NCI-H2107 (cell line): Measurements from ENCODE around the gene KDM6A.
"Not testable (repeated sequence)": the region's sequence is repeated elsewhere in the genome, so short reads cannot be mapped to it uniquely, and the experiment has no call there.

Source experiments
- DNase-seq: peaks from one replicate; lab custom pipeline; 2025; lab: John Stamatoyannopoulos, UW

The KDM6A gene

DNA sequence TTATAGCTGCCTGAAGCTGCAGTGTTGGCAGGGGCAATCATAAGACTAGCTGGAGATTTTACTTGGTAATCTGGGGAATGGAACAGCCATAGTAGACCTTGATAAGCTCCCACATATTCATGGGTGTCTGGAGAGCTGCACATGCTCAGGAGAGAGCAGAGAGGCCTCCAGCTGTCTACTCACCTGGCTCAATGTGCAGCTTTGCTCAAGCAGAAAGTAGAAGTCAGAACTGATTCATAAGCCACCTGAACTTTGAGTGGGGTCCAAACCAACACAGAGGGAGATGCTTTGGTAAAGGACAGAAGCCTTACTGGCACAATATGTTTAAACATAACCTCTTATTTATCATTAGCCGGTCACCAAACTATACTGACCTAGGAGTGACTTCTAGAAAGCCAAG is 54.4 kb downstream of the KDM6A start:
- no peak for DNase-seq

DNA sequence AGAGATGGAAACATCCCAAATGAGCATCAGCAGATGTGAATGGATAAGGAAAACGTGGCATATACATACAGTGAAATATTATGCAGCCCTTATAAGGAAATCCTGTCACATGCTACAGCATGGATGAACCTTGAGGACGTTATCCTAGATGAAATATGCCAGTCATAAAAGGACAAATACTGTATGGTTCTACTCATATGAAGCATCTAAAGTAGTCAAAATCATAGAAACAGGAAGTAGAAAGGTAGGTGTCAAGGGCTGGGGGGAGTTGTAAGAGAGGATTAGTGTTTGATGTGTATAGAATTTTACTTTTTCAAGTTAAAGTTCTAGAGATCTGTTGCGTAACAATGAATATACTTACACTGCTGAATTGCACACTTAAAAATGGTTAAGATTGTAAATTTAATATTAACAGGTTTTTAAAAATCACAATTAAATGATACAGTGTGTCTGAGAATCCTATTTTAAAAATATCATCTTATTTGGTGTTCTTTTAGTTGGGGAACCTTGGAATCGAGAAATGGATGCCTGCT is 58.5 kb downstream of the KDM6A start:
- no peak for DNase-seq

GRCh38 chrX:44935172-44935571 is 62.2 kb downstream of the KDM6A start:
- no peak for DNase-seq

DNA sequence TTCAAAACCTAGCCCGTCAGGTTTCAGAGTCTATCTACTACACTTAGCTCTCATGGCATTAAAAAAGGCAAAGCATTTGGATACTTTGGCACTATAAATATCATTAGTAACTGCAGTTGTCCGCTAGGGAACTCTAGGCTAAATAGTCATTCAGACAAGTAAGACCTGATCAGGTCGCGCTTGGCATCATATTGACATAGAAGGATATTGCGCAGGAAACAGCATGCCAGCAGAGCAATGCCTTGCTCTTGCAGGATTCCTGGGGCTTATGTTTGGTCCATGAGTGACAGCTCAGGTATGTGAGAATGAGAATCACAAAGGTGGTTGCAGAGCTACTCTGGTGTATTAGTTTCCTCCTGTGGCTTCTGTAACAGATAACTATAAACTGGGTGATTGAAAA is 62.7 kb downstream of the KDM6A start:
- no peak for DNase-seq

DNA sequence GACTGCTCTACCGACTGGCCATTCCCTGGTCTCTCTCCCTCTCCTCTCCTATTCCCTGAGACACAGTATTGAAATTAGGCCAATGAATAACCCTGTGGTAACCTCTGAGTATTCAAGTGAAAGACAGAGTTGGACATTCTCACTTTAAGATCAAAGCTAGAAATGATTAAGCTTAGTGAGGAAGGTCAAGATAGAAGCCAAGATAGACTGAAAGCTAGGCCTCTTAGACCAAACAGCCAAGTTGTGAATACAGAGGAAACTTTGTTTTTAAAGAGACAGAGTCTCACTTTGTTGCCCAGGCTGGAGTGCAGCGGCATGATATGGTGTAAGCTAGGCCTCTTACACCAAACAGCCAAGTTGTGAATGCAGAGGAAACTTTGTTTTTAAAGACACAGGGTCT is 64.6 kb downstream of the KDM6A start:
- DNase-seq: no peak

DNA sequence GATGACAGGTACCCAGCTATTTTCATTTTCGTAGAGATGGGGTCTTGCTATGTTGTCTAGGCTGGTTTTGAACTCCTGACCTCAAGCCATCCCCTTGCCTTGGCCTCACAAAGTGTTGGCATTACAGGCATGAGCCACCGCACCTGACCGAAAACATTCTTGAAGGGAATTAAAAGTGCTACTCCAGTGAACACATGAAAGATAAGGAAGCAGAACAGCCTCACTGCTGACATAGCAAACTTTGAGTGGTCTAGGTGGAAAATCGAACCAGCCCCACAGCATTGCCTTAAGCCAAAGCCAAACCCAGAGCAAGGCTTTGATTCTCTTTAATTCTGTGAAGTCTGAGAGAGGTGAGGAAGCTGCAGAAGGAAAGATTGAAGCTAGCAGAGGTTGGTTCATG is 65.1 kb downstream of the KDM6A start:
- no peak for DNase-seq

GRCh38 chrX:44940541-44940940 is 67.6 kb downstream of the KDM6A start:
- not testable (repeated sequence) for DNase-seq

- DNase-seq: no peak
Measured at GRCh38 chrX:44943007-44943406, 70.0 kb downstream of the KDM6A start.

GRCh38 chrX:44944894-44945293 is 71.9 kb downstream of the KDM6A start:
- no peak for DNase-seq

- DNase-seq: no peak
Measured at GRCh38 chrX:44945736-44946135, 72.7 kb downstream of the KDM6A start.

DNA sequence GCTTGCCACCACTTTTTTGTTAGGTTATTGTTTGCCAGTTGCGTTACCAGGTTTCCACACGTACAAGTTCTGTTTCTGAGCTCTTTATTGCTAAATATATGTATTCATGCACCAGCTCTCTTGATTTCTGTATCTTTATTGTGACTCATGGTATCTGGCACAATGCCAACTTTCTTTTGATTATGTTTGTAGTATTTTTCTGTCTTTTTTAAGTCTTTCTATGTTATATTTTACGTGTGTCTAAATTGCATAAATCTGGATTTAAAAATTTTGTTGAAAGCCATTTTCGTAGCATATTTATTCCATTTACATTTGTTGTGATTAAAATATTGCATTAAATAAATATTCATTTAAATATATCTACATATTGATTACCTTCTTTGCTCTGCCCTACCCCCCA is 73.8 kb downstream of the KDM6A start:
- DNase-seq: no peak

GRCh38 chrX:44947995-44948394 is 75.0 kb downstream of the KDM6A start:
- DNase-seq: no peak

DNA sequence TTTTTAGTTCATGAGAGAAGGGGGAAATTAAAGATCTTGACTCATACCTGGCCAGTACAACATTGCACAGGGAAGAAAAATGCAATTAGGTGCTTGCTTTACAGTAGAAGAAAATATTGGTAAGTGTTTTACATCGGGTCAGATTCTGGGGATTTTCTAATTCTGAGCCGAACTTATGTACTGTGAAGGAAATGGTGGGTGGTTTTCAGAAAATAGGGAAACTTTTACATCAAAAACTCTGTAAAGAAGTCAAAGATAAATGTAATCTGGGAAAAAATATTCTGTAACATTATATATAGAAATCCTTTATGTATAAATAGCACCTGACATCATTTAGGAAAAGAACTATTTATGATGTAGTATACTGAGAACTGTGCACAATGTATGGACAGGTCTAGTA is 75.4 kb downstream of the KDM6A start:
- DNase-seq: no peak

- DNase-seq: no peak
Measured at GRCh38 chrX:44949125-44949524, 76.1 kb downstream of the KDM6A start.

DNA sequence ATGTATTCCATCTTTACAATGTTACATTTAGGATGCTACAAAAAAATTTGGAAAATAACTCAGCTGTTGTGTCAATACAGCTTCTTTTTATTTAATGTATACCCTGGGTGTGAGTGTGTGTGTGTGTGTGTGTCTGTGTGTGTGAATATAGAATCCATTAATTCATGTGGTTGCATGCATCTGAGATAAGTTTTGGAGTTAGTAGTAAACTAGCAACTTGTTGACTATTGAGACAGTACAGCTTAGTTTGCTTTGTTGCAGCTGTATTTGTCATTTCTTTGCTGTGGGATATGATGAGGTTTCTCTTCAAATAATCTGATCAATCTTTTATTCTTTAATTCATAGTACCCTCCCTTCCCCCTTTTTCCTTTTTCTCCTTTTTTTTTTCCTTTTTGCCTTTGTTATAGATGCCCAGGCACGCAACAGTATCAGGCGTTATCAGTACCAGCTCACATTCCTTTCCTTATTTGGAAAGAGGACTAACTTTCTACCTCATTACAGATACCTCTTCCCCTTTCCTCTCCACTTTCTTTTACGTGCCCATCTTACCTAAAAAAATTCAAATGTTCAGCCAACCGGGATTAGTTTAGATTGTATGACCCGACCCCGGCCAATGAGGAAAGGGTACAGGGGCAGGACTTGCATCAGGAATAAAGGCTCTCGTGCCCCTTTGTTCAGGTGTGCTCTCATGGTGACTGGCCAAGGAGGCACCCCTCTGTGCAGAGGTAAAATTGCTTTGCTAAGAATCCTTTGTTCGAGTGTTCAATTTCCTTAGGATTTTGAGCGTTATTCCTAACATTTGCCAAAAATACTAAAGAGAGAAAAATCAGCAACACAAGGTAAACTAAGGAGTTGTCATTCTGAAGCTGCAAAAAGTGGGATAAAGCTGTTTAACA is 77.7 kb downstream of the KDM6A start:
- DNase-seq: not testable (repeated sequence)

GRCh38 chrX:44951572-44952067 is 78.6 kb downstream of the KDM6A start:
- DNase-seq: no peak

DNA sequence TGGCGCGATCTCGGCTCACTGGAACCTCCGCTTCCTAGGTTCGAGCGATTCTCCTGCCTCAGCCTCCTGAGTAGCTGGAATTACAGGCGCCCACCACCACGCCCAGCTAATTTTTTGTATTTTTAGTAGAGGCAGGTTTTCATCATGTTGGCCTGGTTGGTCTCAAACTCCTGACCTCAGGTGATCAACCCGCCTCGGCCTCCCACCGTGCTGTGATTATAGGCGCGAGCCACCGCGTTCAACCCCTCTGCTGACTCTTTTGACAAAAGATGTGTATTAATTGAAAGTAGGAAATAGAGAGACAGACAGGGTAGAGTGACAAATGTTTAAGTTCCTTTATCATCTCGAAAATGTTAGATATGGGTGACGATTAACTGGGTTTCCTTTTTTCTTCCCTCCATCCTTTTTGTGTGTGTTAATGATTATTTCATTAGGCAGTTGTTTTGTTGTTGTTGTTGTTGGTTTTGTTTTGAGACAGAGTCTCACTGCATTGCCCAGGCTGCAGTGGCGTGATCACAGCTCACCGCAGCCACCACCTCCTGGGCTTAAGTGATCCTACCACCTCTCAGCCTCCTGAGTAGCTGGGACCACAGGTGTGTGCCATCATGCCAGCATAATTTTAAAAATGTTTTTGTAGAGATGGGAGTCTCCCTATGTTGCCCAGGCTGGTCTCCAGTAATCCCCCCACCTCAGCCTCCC is 79.5 kb downstream of the KDM6A start:
- DNase-seq: no peak

DNA sequence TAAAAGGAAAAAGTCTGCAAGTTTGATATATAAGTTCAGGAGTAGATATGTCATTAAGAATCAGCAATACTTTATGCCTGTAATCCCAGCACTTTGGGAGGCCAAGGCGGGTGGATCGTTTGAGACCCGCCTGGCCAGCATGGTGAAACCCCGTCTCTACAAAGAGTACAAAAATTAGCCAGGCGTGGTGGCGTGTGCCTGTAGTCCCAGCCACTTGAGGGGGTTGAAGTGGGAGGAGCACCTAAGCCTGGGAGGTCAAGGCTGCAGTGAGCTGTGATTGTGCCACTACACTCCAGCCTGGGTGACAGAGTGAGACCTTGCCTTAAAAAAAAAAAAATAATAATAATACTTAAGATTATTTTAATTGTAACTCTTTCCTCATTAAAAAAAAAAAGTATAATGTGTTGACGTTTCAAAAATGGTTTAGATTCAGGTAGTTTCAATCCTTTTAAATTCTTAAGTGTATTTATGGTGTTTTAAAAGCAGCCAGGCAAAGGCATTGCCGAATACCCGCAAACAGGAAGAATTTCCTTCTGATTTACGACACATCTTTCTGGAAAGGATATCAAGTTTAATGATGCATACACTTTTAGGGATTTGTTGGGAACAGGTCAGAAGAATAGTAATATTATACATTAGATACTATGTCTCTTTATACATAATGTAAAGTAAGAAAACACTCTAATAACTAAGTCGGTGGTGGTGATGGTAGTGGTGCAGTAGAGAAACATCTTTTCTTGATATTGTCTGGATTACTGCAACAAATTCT is 80.9 kb downstream of the KDM6A start:
- no peak for DNase-seq

GRCh38 chrX:44954562-44954961 is 81.6 kb downstream of the KDM6A start:
- no peak for DNase-seq

DNA sequence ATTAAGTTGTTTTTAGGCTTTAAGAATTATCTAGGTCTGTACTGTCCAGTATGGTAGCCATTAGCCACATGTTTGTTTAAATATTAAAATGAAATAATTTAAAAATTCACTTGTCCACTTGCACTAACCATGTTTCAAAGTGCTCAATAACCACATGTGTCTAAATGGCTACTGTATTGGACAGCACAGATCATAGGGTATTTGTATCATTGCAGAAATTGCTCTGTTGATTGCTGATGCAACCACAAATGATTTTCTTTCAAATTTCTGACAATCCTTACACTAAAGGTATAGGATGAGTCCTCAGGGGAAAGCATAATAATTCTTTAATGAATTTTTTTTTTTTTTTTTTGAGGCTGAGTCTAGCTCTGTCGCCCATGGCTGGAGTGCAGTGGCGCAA is 84.9 kb downstream of the KDM6A start:
- no peak for DNase-seq

- no peak for DNase-seq
Measured at GRCh38 chrX:44958480-44958879, 85.5 kb downstream of the KDM6A start.
